ENCODE results near the gene KIF16B. TPM values are rescaled to one million over a fixed set of nuclear protein-coding genes. Genes with fewer than 3 reads are reported as not detected.

Gene KIF16B
- total and polyA plus RNA-seq, 2 of the 8 experiments (the other 6 are each of a cell fraction or from before 2014, with no cell fraction given) = 3.0 to 9.2 TPM

- ChIA-PET CTCF (ENCODE audit: partially characterized antibody) (interaction anchor here (0.5 kb wide), 1 partner anchor 45 kb away, joined by 3 read pairs; no protein-coding TSS in a partner anchor), POLR2A (ENCODE audit: partially characterized antibody) (no interaction called here)
- Histone ChIP-seq H4K8ac (ENCODE audit: extremely low read depth, insufficient read depth, low read length) (no peak overlapping the region), H3K56ac (replicated peaks; ENCODE audit: insufficient read length, low read depth, low read length) (no peak overlapping the region), H3K23me2 (ENCODE audit: low read depth, low read length) (peaks cover 2% of the 10 kb centered on the region; the same call in 1 of the 2 replicates), H4K91ac (replicated peaks; ENCODE audit: insufficient read length, low read length) (no peak overlapping the region), H3K4me3 (ENCODE audit: extremely low read depth in 1 of 4, insufficient read depth in 2 of 4, low read depth in 3 of 4, low read length in 4 of 4) (no peak overlapping the region), H3K23ac (ENCODE audit: insufficient read length) (no peak overlapping the region), H3K18ac (ENCODE audit: extremely low read depth, low read length) (no peak overlapping the region), H2BK15ac (ENCODE audit: low read length) (no peak overlapping the region), H3K4me2 (ENCODE audit: insufficient read depth in 1 of 2, low read depth in 2 of 2, low read length in 2 of 2) (no peak overlapping the region), H3K9ac (replicated peaks in 1 of 4; ENCODE audit: extremely low read depth in 1 of 4, low read depth in 3 of 4, low read length in 3 of 4) (no peak overlapping the region), H2BK5ac (ENCODE audit: low read depth, low read length) (no peak overlapping the region), H3K4ac (replicated peaks; ENCODE audit: insufficient read length, low read depth, low read length) (no peak overlapping the region), H2AFZ (ENCODE audit: low read length) (no peak overlapping the region), H3K27me3 (replicated peaks in 1 of 4; ENCODE audit: control insufficient read depth in 3 of 4, extremely low read depth in 1 of 4, insufficient read depth in 3 of 4, low read length in 3 of 4) (no peaks in the 10 kb centered on the region; a peak in 1 of 7 replicates), H3K36me3 (ENCODE audit: control insufficient read depth in 2 of 4, insufficient read depth in 4 of 4, low read length in 3 of 4) (no peaks in the 10 kb centered on the region), H3K79me2 (ENCODE audit: control insufficient read depth in 1 of 2, insufficient read depth in 2 of 2, low read length in 2 of 2) (no peaks in the 10 kb centered on the region), H3K9me3 (ENCODE audit: insufficient read depth in 2 of 2, low read depth in 1 of 2, low read length in 1 of 2) (no peaks in the 10 kb centered on the region), H4K5ac (ENCODE audit: insufficient read length, low read depth, low read length) (no peak overlapping the region), H2BK12ac (ENCODE audit: low read depth, low read length) (no peak overlapping the region), H3K14ac (ENCODE audit: insufficient read length) (no peak overlapping the region), H2AK5ac (ENCODE audit: low read depth, low read length) (no peak overlapping the region), H2BK120ac (replicated peaks; ENCODE audit: low read depth, low read length) (no peak overlapping the region), H3K4me1 (replicated peaks in 1 of 4; ENCODE audit: control insufficient read depth in 3 of 4, insufficient read depth in 4 of 4, low read length in 3 of 4) (peaks cover 0 to 5% (median 0%) of the 10 kb centered on the region in 4 experiments; a peak in 1 of 7 replicates), H3K79me1 (ENCODE audit: low read depth, low read length) (no peaks in the 10 kb centered on the region), H4K20me1 (replicated peaks in 1 of 2; ENCODE audit: control insufficient read depth in 1 of 2, insufficient read depth in 2 of 2, low read length in 2 of 2) (no peaks in the 10 kb centered on the region), H3K27ac (ENCODE audit: low read depth, low read length) (no peak overlapping the region), H2BK20ac (ENCODE audit: low read length) (no peak overlapping the region)
- FAIRE-seq = no peak
- no peak for DNase-seq (ENCODE audit: low read depth in 1 of 2, low spot score in 2 of 2)
- WGBS, 2 experiments (ENCODE audit: extremely low coverage in 1 of 2, insufficient coverage in 1 of 2, insufficient read length in 1 of 2, insufficient replicate concordance in 2 of 2, low coverage in 1 of 2, low lambda C conversion rate in 2 of 2, missing lambda C conversion rate in 1 of 2) = 100% methylated on average over 1 of the region's 1 CpG; no CpG with 5 or more reads in 1 of the 2 experiments
- TF ChIP-seq PHF8 (conservative IDR thresholded peaks at IDR 0.05; ENCODE audit: low read depth, low read length) (no peak), RFX5 (IDR thresholded peaks at IDR 0.05; ENCODE audit: borderline replicate concordance, low read depth, low read length) (no peak), KDM4A (IDR thresholded peaks at IDR 0.05; ENCODE audit: low read depth, low read length, severe bottlenecking) (no peak), ASH2L (IDR thresholded peaks at IDR 0.05; ENCODE audit: low read length) (no peak), SRF (IDR thresholded peaks at IDR 0.05; ENCODE audit: low read depth, low read length) (no peak), KDM1A (IDR thresholded peaks at IDR 0.05; ENCODE audit: borderline replicate concordance, low read length) (no peak), MAFK (IDR thresholded peaks at IDR 0.05; ENCODE audit: low read depth, low read length) (no peak), NRF1 (IDR thresholded peaks at IDR 0.05; ENCODE audit: low read depth, low read length) (no peak), EZH2 (IDR thresholded peaks at IDR 0.05; ENCODE audit: low read depth, low read length, severe bottlenecking) (no peak), POLR2A (IDR thresholded peaks at IDR 0.05; ENCODE audit: control extremely low read depth in 1 of 2, low read depth in 2 of 2, low read length in 2 of 2) (no peak), TCF12 (IDR thresholded peaks at IDR 0.05; ENCODE audit: low read depth, low read length) (no peak)
- TF ChIP-seq, protein P1, sequence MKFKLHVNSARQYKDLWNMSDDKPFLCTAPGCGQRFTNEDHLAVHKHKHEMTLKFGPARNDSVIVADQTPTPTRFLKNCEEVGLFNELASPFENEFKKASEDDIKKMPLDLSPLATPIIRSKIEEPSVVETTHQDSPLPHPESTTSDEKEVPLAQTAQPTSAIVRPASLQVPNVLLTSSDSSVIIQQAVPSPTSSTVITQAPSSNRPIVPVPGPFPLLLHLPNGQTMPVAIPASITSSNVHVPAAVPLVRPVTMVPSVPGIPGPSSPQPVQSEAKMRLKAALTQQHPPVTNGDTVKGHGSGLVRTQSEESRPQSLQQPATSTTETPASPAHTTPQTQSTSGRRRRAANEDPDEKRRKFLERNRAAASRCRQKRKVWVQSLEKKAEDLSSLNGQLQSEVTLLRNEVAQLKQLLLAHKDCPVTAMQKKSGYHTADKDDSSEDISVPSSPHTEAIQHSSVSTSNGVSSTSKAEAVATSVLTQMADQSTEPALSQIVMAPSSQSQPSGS (IDR thresholded peaks at IDR 0.05; ENCODE audit: low read length) = no peak
These were observed 114.1 kb downstream of the KIF16B start for GRCh38 chr20:16459019-16459700.

All from H1 (cell line).